ENCODE results near the gene NCAM1.

NCAM1 gene

DNA sequence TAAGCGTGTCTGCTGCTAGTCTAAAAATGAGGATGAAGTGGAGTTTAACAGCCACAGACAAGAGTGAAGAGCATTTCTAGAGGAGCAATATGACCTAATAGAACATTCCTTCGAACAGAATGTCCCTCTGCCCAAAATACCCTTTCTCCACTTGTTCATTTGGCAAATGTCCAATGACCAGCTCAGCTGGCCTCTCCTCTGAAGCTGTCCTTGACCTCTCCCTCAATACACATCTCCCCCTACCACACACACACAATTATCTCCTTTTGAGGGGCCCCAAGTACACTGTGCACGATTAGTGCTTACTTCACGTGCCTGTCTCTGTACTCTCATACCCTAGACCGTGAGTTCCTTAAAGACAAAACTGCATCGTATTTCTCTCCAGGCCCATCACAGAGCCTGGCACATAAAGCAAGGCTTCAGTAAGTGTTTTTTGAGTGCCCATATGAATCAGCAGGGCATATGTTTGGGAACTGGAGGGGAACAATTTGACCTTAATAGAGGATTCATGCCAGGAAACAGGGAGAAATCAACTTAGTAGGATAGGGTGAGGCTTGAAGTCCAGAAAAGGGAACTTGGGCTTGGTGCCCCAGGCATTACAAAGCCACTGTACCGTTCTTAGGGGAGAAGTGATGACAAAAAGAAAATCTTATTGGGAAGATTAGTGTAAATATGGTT is 18.1 kb upstream of the NCAM1 start:
- no peak for TF ChIP-seq Cebpa-rat (IDR thresholded peaks at IDR 0.05)
- no peaks in the 10 kb centered on the region for H3K27me3 ChIP-seq
- no peaks in the 10 kb centered on the region for H3K9me3 ChIP-seq (replicated peaks in 1 of 11)
- H3K4me1 ChIP-seq = peaks cover 0 to 5% (median 0%) of the 10 kb centered on the region in 10 experiments; a peak in 1 of 20 replicates
- H3K4me3 ChIP-seq = no peak overlapping the region
- H3K4me2 ChIP-seq = no peak overlapping the region
- H3K27ac ChIP-seq = no peak overlapping the region
- no peaks in the 10 kb centered on the region for H4K20me1 ChIP-seq
- H3K36me3 ChIP-seq = no peaks in the 10 kb centered on the region
- H3K9ac ChIP-seq = no peak overlapping the region

GRCh38 chr11:112946866-112947265 is 14.4 kb upstream of the NCAM1 start:
- Histone ChIP-seq H3K4me2 (no peak overlapping the region), H3K27ac (no peak overlapping the region), H3K9ac (no peak overlapping the region), H3K4me1 (peaks cover 0 to 5% (median 0%) of the 10 kb centered on the region in 10 experiments; a peak in 1 of 20 replicates), H3K36me3 (no peaks in the 10 kb centered on the region), H3K27me3 (no peaks in the 10 kb centered on the region), H3K4me3 (no peak overlapping the region), H3K9me3 (replicated peaks in 1 of 11) (no peaks in the 10 kb centered on the region), H4K20me1 (no peaks in the 10 kb centered on the region)
- no peak for TF ChIP-seq Cebpa-rat (IDR thresholded peaks at IDR 0.05)

- TF ChIP-seq Cebpa-rat (IDR thresholded peaks at IDR 0.05) = no peak
- Histone ChIP-seq H3K9ac (no peak overlapping the region), H3K9me3 (replicated peaks in 1 of 11) (peaks cover 0 to 8% (median 0%) of the 10 kb centered on the region in 11 experiments; a peak in 2 of 22 replicates), H4K20me1 (no peaks in the 10 kb centered on the region), H3K4me1 (no peaks in the 10 kb centered on the region), H3K4me2 (no peak overlapping the region), H3K27ac (no peak overlapping the region), H3K27me3 (no peaks in the 10 kb centered on the region), H3K36me3 (no peaks in the 10 kb centered on the region), H3K4me3 (no peak overlapping the region)
These were observed 11.2 kb upstream of the NCAM1 start for GRCh38 chr11:112949781-112950575.

DNA sequence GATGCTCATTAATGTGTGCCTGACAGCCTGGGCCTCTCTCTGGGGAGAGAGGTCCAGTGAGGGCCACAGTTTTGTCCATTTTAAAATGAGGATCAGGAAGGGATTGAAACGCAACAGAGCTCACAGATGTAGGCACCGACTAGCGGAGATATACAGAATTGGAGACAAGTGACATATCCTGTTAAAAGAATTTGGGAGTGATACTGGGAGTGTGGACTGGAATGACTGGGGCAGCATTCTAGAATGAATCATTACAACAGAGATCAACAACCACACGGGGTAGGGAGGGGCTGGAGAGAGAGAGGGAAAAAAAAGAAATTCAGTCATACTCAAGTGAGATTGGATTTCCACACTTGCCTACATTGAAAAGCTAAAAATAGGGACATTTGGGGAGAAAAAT is 2.5 kb upstream of the NCAM1 start:
- H3K27me3 ChIP-seq = peaks cover 5 to 23% (median 15%) of the 10 kb centered on the region in 11 experiments; a peak in 18 of 22 replicates
- peaks cover 0 to 9% (median 6%) of the 10 kb centered on the region in 10 experiments; a peak in 6 of 20 replicates for H3K4me1 ChIP-seq
- no peak overlapping the region for H3K4me3 ChIP-seq
- peaks cover 0 to 5% (median 0%) of the 10 kb centered on the region in 11 experiments; a peak in 4 of 22 replicates for H3K9me3 ChIP-seq (replicated peaks in 1 of 11)
- H3K4me2 ChIP-seq = no peak overlapping the region
- H3K9ac ChIP-seq = no peak overlapping the region
- no peak for TF ChIP-seq Cebpa-rat (IDR thresholded peaks at IDR 0.05)
- no peak overlapping the region for H3K27ac ChIP-seq
- H3K36me3 ChIP-seq = no peaks in the 10 kb centered on the region
- no peaks in the 10 kb centered on the region; a peak in 1 of 22 replicates for H4K20me1 ChIP-seq

DNA sequence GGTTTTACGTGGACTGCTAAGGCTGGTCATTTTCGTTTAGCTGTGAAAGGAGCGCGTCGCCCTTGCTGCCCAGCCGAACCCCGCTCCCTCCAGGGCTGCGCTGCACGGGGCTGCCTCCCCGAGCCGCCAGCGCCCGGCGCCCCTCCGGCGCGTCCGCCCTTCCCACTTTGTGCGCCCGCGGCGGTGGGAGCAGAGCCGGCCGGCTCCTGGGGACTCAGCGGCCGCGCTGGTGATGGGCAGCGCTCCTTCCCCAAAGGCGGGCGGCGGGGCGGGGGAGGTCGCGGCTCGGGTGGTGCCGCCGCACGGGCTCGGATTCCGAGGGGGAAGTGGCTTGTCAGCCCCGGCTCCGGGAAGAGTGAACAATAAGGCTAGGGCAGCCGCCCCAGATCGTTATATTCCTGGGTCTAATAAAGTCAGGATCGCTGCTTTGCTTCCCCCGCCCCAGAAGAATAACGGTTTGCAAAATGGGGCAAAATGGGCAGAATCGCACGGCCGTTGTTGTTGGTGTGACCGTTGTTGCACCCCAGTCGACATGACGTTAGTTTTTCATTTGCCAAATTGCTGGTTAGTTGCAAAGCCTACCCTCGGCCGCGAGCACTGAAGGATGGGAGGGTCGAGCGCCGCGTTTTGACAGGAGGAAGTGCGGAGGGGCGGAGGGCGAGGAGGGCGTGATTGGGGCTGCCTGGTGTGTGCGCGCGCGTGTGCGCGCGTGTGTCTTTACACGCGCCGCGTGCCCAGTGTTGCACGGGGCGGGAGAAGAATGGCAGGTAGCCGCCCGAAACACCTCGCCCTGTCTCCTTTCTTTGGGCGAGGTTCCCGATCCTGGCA is 745 bp downstream of the NCAM1 start:
- Histone ChIP-seq H3K4me2 (peak overlapping the region; percentile 93 to 99 (median 96)), H4K20me1 (no peaks in the 10 kb centered on the region), H3K4me3 (peak overlapping the region; percentile 69 to 87 (median 73)), H3K27me3 (peaks cover 5 to 23% (median 15%) of the 10 kb centered on the region in 11 experiments; a peak in 18 of 22 replicates), H3K4me1 (peaks cover 0 to 4% (median 0%) of the 10 kb centered on the region in 10 experiments; a peak in 1 of 20 replicates), H3K9ac (peak overlapping the region; percentile 2 to 76 (median 69); a peak in 21 of 22 replicates), H3K36me3 (no peaks in the 10 kb centered on the region), H3K27ac (peak overlapping the region in 1 of 11 experiments; percentile 28; a peak in 1 of 22 replicates), H3K9me3 (replicated peaks in 1 of 11) (peaks cover 0 to 5% (median 0%) of the 10 kb centered on the region in 11 experiments; a peak in 2 of 22 replicates)
- no peak for TF ChIP-seq Cebpa-rat (IDR thresholded peaks at IDR 0.05)

DNA sequence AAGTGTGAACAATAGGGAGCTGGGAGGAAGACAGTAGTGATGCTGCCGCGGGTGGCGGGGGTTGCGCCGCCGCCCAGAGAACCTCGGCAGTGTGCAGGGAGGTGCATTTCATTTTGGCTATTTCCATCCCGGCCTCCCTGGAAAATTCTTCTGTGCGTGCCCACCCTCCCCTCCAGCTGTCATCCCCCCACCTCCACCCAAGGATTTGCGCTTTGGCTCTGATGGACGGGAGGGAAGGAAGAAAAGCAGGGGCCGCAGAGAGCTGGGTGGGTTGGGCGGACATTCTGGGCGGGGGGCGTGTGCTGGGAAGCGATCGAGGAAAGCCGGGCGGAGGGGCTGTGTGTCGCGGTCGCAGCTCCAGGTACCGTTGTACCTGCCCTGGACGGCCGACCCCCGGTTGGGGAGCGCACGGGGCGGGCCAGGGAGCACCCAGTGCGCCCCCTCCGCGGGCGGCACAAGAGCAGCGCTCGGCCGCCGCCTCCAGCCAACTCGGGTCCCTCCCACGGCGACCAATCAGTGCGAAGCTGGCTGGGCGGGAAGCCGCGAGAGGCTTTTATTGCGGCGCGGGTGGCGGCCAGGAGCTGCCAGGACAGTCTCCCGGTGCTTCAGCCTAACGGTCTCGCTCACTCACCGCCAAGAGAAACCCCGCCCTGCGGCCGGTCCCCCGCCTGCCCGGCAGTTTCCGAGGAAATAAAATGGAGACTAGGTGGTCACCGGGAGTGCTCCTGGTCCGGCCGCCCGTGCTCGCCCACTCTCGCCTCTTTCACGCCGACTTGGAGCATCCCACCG is 1.6 kb downstream of the NCAM1 start:
- Histone ChIP-seq H3K27ac (no peak overlapping the region), H3K4me2 (peak overlapping the region; percentile 93 to 99 (median 96)), H3K36me3 (no peaks in the 10 kb centered on the region), H3K4me3 (peak overlapping the region; percentile 69 to 87 (median 73)), H3K9me3 (replicated peaks in 1 of 11) (peaks cover 0 to 5% (median 0%) of the 10 kb centered on the region in 11 experiments; a peak in 2 of 22 replicates), H3K4me1 (peaks cover 0 to 4% (median 0%) of the 10 kb centered on the region in 10 experiments; a peak in 1 of 20 replicates), H3K9ac (peak overlapping the region in 5 of 11 experiments; percentile 58 to 76 (median 69); a peak in 8 of 22 replicates), H3K27me3 (peaks cover 5 to 23% (median 15%) of the 10 kb centered on the region in 11 experiments; a peak in 18 of 22 replicates), H4K20me1 (no peaks in the 10 kb centered on the region)
- no peak for TF ChIP-seq Cebpa-rat (IDR thresholded peaks at IDR 0.05)

DNA sequence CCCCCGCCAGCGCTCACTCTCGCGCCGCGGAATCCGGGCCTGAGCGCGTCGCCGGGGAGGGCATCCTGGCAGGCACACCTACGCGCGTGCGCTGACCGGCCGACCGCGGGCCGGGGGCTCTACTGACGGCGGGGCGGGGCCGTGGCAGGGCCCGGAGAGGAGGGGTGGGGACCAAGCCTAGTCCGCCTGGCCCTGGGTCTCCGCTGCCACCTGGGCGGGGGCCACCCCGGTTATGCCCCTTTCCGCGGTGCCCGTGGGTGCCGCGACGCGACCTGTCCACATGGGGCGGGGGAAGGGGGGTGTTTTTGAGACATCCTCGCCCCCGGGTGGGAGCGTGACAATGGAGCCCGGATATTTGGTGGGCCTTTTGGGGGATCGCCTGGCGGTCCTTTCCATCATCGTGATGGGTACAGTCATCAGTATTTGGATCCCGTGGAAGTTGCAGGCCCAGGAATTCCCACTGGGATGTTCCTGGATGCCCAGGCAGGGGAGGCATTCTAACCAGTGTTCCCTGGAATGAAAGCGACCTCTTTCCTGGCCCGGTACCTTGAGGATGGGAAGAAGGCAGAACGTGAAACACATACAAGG is 2.2 kb downstream of the NCAM1 start:
- Histone ChIP-seq H3K4me1 (peaks cover 0 to 4% (median 0%) of the 10 kb centered on the region in 10 experiments; a peak in 1 of 20 replicates), H3K9ac (no peak overlapping the region), H3K36me3 (no peaks in the 10 kb centered on the region), H3K4me2 (no peak overlapping the region), H3K9me3 (replicated peaks in 1 of 11) (peaks cover 0 to 5% (median 0%) of the 10 kb centered on the region in 11 experiments; a peak in 2 of 22 replicates), H3K4me3 (no peak overlapping the region), H3K27ac (no peak overlapping the region), H3K27me3 (peaks cover 5 to 23% (median 15%) of the 10 kb centered on the region in 11 experiments; a peak in 18 of 22 replicates), H4K20me1 (no peaks in the 10 kb centered on the region)
- TF ChIP-seq Cebpa-rat (IDR thresholded peaks at IDR 0.05) = no peak
